Stimulated activated CD4-positive, alpha-beta T cell treated with anti-CD3 and anti-CD28 coated beads, Interleukin-4, amount 100 ng/mL, for 4 hours (primary cell): ENCODE data around the gene ISM1.

Source experiments
- DNase-seq, 2 experiments: peaks; one replicate each; pipeline ENCODE4 v3.0.0-alpha.2; 2020

ISM1 gene

GRCh38 chr20:13318871-13319521 lies 97.9 kb downstream of the ISM1 start:
- DNase-seq = no peak

GRCh38 chr20:13320702-13321101 lies 99.6 kb downstream of the ISM1 start:
- no peak for DNase-seq

- DNase-seq = no peak
Measured at GRCh38 chr20:13321416-13321815, 100.3 kb downstream of the ISM1 start.

- DNase-seq = no peak
Measured at GRCh38 chr20:13322198-13322597, 101.1 kb downstream of the ISM1 start.

- DNase-seq = no peak
Measured at GRCh38 chr20:13322621-13323020, 101.5 kb downstream of the ISM1 start.

GRCh38 chr20:13325033-13325432 lies 104.0 kb downstream of the ISM1 start:
- DNase-seq = no peak

GRCh38 chr20:13325796-13326340 lies 104.8 kb downstream of the ISM1 start:
- no peak for DNase-seq

- DNase-seq = no peak
Measured at GRCh38 chr20:13331536-13331935, 110.5 kb downstream of the ISM1 start.

- DNase-seq = no peak
Measured at GRCh38 chr20:13333036-13333435, 112.0 kb downstream of the ISM1 start.

GRCh38 chr20:13333793-13334192 lies 112.7 kb downstream of the ISM1 start:
- DNase-seq = no peak

GRCh38 chr20:13336308-13337089 lies 115.4 kb downstream of the ISM1 start:
- DNase-seq = no peak

- no peak for DNase-seq
Measured at GRCh38 chr20:13337090-13337784, 116.2 kb downstream of the ISM1 start.

- no peak for DNase-seq
Measured at GRCh38 chr20:13338097-13338661, 117.1 kb downstream of the ISM1 start.

- no peak for DNase-seq
Measured at GRCh38 chr20:13338999-13339411, 117.9 kb downstream of the ISM1 start.

- DNase-seq = no peak
Measured at GRCh38 chr20:13340088-13340487, 119.0 kb downstream of the ISM1 start.

GRCh38 chr20:13341737-13342393 lies 120.8 kb downstream of the ISM1 start:
- no peak for DNase-seq

GRCh38 chr20:13342469-13343242 lies 121.6 kb downstream of the ISM1 start:
- DNase-seq = no peak

- DNase-seq = no peak
Measured at GRCh38 chr20:13344671-13345070, 123.6 kb downstream of the ISM1 start.

- no peak for DNase-seq
Measured at GRCh38 chr20:13348311-13349234, 127.5 kb downstream of the ISM1 start.

- no peak for DNase-seq
Measured at GRCh38 chr20:13349235-13349604, 128.1 kb downstream of the ISM1 start.
